ENCODE measurements around the gene POU3F3. TPM values are rescaled to one million over a fixed set of nuclear protein-coding genes. Genes with fewer than 3 reads are reported as not detected.

Gene POU3F3
- not detected for total RNA-seq (ENCODE audit: insufficient read depth, low replicate concordance)

- DNase-seq (ENCODE audit: low spot score): peak; percentile 65
Observed at GRCh38 chr2:104853534-104854497, at the start of gene POU3F3. POU3F3 (plus strand) TSS chr2:104854115; CDS start chr2:104855511, 1,396 bp downstream.

- no peak for DNase-seq (ENCODE audit: low spot score)
Observed at GRCh38 chr2:104804148-104804890, 49.6 kb upstream of the POU3F3 start.

- no peak for DNase-seq (ENCODE audit: low spot score)
Observed at GRCh38 chr2:104812286-104812685, 41.6 kb upstream of the POU3F3 start.

- DNase-seq (ENCODE audit: low spot score): no peak
Observed at GRCh38 chr2:104816143-104816542, 37.8 kb upstream of the POU3F3 start.

- DNase-seq (ENCODE audit: low spot score): no peak
Observed at GRCh38 chr2:104818264-104818663, 35.7 kb upstream of the POU3F3 start.

GRCh38 chr2:104820126-104820525 is 33.8 kb upstream of the POU3F3 start:
- no peak for DNase-seq (ENCODE audit: low spot score)

- no peak for DNase-seq (ENCODE audit: low spot score)
Observed at GRCh38 chr2:104825124-104825865, 28.6 kb upstream of the POU3F3 start.

- no peak for DNase-seq (ENCODE audit: low spot score)
Observed at GRCh38 chr2:104826016-104826415, 27.9 kb upstream of the POU3F3 start.

- DNase-seq (ENCODE audit: low spot score): no peak
Observed at GRCh38 chr2:104831742-104832141, 22.2 kb upstream of the POU3F3 start.

GRCh38 chr2:104834431-104835153 is 19.3 kb upstream of the POU3F3 start:
- no peak for DNase-seq (ENCODE audit: low spot score)

GRCh38 chr2:104836265-104836664 is 17.6 kb upstream of the POU3F3 start:
- DNase-seq (ENCODE audit: low spot score): no peak

- DNase-seq (ENCODE audit: low spot score): no peak
Observed at GRCh38 chr2:104836841-104837240, 17.1 kb upstream of the POU3F3 start.

- no peak for DNase-seq (ENCODE audit: low spot score)
Observed at GRCh38 chr2:104840156-104840555, 13.8 kb upstream of the POU3F3 start.

GRCh38 chr2:104840893-104841585 is 12.9 kb upstream of the POU3F3 start:
- DNase-seq (ENCODE audit: low spot score): no peak

- DNase-seq (ENCODE audit: low spot score): no peak
Observed at GRCh38 chr2:104841744-104842143, 12.2 kb upstream of the POU3F3 start.

- no peak for DNase-seq (ENCODE audit: low spot score)
Observed at GRCh38 chr2:104844807-104845551, 8.9 kb upstream of the POU3F3 start.

- DNase-seq (ENCODE audit: low spot score): no peak
Observed at GRCh38 chr2:104845552-104845931, 8.4 kb upstream of the POU3F3 start.

- no peak for DNase-seq (ENCODE audit: low spot score)
Observed at GRCh38 chr2:104845946-104846785, 7.7 kb upstream of the POU3F3 start.
